GM23338 (cell line): ENCODE measurements around the gene MYO6. TPM values are rescaled to one million over a fixed set of nuclear protein-coding genes. Genes with fewer than 3 reads are reported as not detected.
A peak's percentile ranks its signal among the peaks of the same experiment; 100 is the strongest.

Source experiments
- ATAC-seq: fragments of 200-7000 bp; cut with Tn5 transposase; 3 replicates; pipeline ENCODE4 v1.9.1; 2020
- DNase-seq: peaks from one replicate; pipeline ENCODE4 v3.0.0-alpha.2; 2015; ENCODE audit warnings: low spot score
- H2AFZ ChIP-seq: fragments of 200-600 bp; sonication (generic); 2 replicates; pipeline ENCODE4 v1.8.0; 2016; ENCODE audit warnings: antibody characterized with exemption, mild to moderate bottlenecking, moderate library complexity
- H3F3A ChIP-seq: fragments of 200-600 bp; sonication (generic); replicated peaks from 2 replicates; pipeline ENCODE4 v1.8.0; 2017; ENCODE audit warnings: antibody characterized with exemption, mixed run types, low read depth
- H3K27ac ChIP-seq: fragments of 200-600 bp; sonication (generic); 2 replicates; pipeline ENCODE4 v1.6.1; 2016; ENCODE audit warnings: low read depth
- H3K27me3 ChIP-seq: fragments of 200-600 bp; sonication (generic); 2 replicates; pipeline ENCODE4 v1.8.0; 2016; ENCODE audit warnings: mild to moderate bottlenecking, mixed run types, moderate library complexity; ENCODE audit not compliant: insufficient read depth
- H3K36me3 ChIP-seq: fragments of 200-600 bp; sonication (generic); 2 replicates; pipeline ENCODE4 v1.8.0; 2016; ENCODE audit warnings: mild to moderate bottlenecking; ENCODE audit not compliant: insufficient read depth
- H3K4me1 ChIP-seq: fragments of 200-600 bp; sonication (generic); 2 replicates; pipeline ENCODE4 v1.8.0; 2016; ENCODE audit warnings: mild to moderate bottlenecking, moderate library complexity; ENCODE audit not compliant: insufficient read depth
- H3K4me2 ChIP-seq: fragments of 200-600 bp; sonication (generic); 2 replicates; pipeline ENCODE4 v1.7.1; 2017; ENCODE audit warnings: mixed run types
- H3K4me3 ChIP-seq: fragments of 200-600 bp; sonication (generic); 2 replicates; pipeline ENCODE4 v1.6.1; 2016; ENCODE audit warnings: mixed run types
- H3K79me2 ChIP-seq: fragments of 200-600 bp; sonication (generic); replicated peaks from 2 replicates; pipeline ENCODE4 v1.8.0; 2017; ENCODE audit warnings: mild to moderate bottlenecking; ENCODE audit not compliant: insufficient read depth
- H3K9me2 ChIP-seq: fragments of 200-600 bp; sonication (generic); 2 replicates; pipeline ENCODE4 v1.8.0; 2017; ENCODE audit not compliant: insufficient read depth
- H4K20me1 ChIP-seq: fragments of 200-600 bp; sonication (generic); replicated peaks from 2 replicates; pipeline ENCODE4 v1.8.0; 2017; ENCODE audit warnings: mild to moderate bottlenecking; ENCODE audit not compliant: insufficient read depth
- H3K27ac Mint-ChIP-seq: 2 replicates; pipeline ENCODE4 v1.8.0; 2020; ENCODE audit warnings: inconsistent platforms, mild to moderate bottlenecking, moderate library complexity, mixed read lengths
- H3K27me3 Mint-ChIP-seq: 3 replicates; pipeline ENCODE4 v1.8.0; 2022; ENCODE audit warnings: low read depth, mild to moderate bottlenecking, moderate library complexity, mixed read lengths, inconsistent platforms; ENCODE audit not compliant: insufficient read depth, poor library complexity
- H3K36me3 Mint-ChIP-seq: 3 replicates; pipeline ENCODE4 v1.8.0; 2021; ENCODE audit warnings: low read depth, mild to moderate bottlenecking, inconsistent platforms, moderate library complexity, mixed read lengths
- H3K4me1 Mint-ChIP-seq: 3 replicates; pipeline ENCODE4 v1.8.0; 2020; ENCODE audit warnings: mild to moderate bottlenecking, inconsistent platforms, mixed read lengths
- H3K4me3 Mint-ChIP-seq: 3 replicates; pipeline ENCODE4 v1.8.0; 2021; ENCODE audit warnings: moderate library complexity, mild to moderate bottlenecking, inconsistent platforms, mixed read lengths
- H3K9me3 Mint-ChIP-seq: 3 replicates; pipeline ENCODE4 v1.8.0; 2020; ENCODE audit warnings: moderate library complexity, mild to moderate bottlenecking, inconsistent platforms, mixed read lengths
- CREB1 ChIP-seq: fragments of 250-450 bp; sonication (Bioruptor Pico); IDR thresholded peaks from 2 replicates; pipeline ENCODE4 v1.5.0; 2020; ENCODE audit warnings: low read depth, mild to moderate bottlenecking, moderate library complexity
- CTCF ChIP-seq, 2 experiments: fragments of 200-600 bp in 1 of 2; sonication (generic) in 1 of 2; conservative IDR thresholded peaks; 2 replicates each; pipeline versions ENCODE4 v1.5.1 to v1.6.1; 2016 to 2017; ENCODE audit warnings: antibody characterized with exemption in 2 of 2, low read depth in 2 of 2, mild to moderate bottlenecking in 2 of 2, moderate library complexity in 1 of 2
- ETS1 ChIP-seq: IDR thresholded peaks from 2 replicates; pipeline ENCODE4 v1.6.1; 2016; ENCODE audit warnings: antibody characterized with exemption
- NANOG ChIP-seq: IDR thresholded peaks from 2 replicates; pipeline ENCODE4 v1.6.1; 2016; ENCODE audit warnings: antibody characterized with exemption, borderline replicate concordance
- STAT1 ChIP-seq: IDR thresholded peaks from one replicate; pipeline ENCODE4 v1.6.1; 2016; ENCODE audit warnings: antibody characterized with exemption; ENCODE audit not compliant: unreplicated experiment
- ZNF114 ChIP-seq: fragments of 250-450 bp; sonication (Bioruptor Pico); IDR thresholded peaks from 2 replicates; pipeline ENCODE4 v1.5.0; 2020; ENCODE audit warnings: mild to moderate bottlenecking, moderate library complexity
- polyA plus RNA-seq: library from polyadenylated mRNA; unstranded; fragments of >200 nt; fragmentation: Nextera tagmentation; extraction: Ambion mirVana; gene quantifications from 2 replicates; pipeline ENCODE4 v1.2.1, GENCODE V29; 2016
- total RNA-seq: library from RNA; depleted of rRNA; stranded (reverse); fragments of >200 nt; shearing (Covaris generic); gene quantifications from 2 replicates; pipeline ENCODE4 v1.2.3, GENCODE V29; 2014

The MYO6 gene
- total and polyA plus RNA-seq, 2 experiments from 2014 or later: 21.8 to 33.0 TPM

- TF ChIP-seq STAT1: no peak
Observed at GRCh38 chr6:75933387-75933975, 184.4 kb downstream of the MYO6 start (continued).

- H3K9me2 ChIP-seq: no peaks in the 10 kb centered on the region
- H3K4me1 Mint-ChIP-seq: peaks cover 14% of the 10 kb centered on the region; the same call in 2 of the 3 replicates
- H3K4me3 Mint-ChIP-seq: peak overlapping the region; percentile 69
- TF ChIP-seq CTCF (conservative IDR thresholded peaks at IDR 0.05; ENCODE audit: low read depth in 2 of 2) (peak; percentile 79 to 85), NANOG (0 out of 2 replicates have a peak, but pooled peaks have one; percentile 8), ZNF114 (no peak)
- H3K27ac Mint-ChIP-seq: no peak overlapping the region
- H3K4me1 ChIP-seq: no peaks in the 10 kb centered on the region
- peaks cover 32% of the 10 kb centered on the region for H3K27me3 ChIP-seq
- peaks cover 10% of the 10 kb centered on the region for H3K27me3 Mint-ChIP-seq
- no peaks in the 10 kb centered on the region for H4K20me1 ChIP-seq
- peaks cover 1% of the 10 kb centered on the region; the same call in 1 of the 3 replicates for H3K36me3 Mint-ChIP-seq
- H3K27ac ChIP-seq: no peak overlapping the region
- peak overlapping the region; percentile 72; the same call in 1 of the 2 replicates for H2AFZ ChIP-seq
- H3F3A ChIP-seq: no peaks in the 10 kb centered on the region
- H3K4me3 ChIP-seq: peak overlapping the region; percentile 54
- H3K79me2 ChIP-seq: no peaks in the 10 kb centered on the region
- peak overlapping the region; percentile 80 for H3K4me2 ChIP-seq
- H3K9me3 Mint-ChIP-seq: peaks cover 3% of the 10 kb centered on the region; the same call in 1 of the 3 replicates
- DNase-seq (peak; percentile 94), ATAC-seq (peak; percentile 77)
- no peaks in the 10 kb centered on the region for H3K36me3 ChIP-seq
Observed at GRCh38 chr6:75934643-75935472, 185.8 kb downstream of the MYO6 start.

GRCh38 chr6:75935473-75935793, 186.4 kb downstream of the MYO6 start:
- DNase-seq (peak; percentile 50), ATAC-seq (peak; percentile 71)
- H3K4me3 Mint-ChIP-seq: peak overlapping the region; percentile 69
- peaks cover 3% of the 10 kb centered on the region; the same call in 1 of the 3 replicates for H3K36me3 Mint-ChIP-seq
- H3K4me2 ChIP-seq: peak overlapping the region; percentile 80
- no peaks in the 10 kb centered on the region for H3K9me2 ChIP-seq
- peak overlapping the region; percentile 54 for H3K4me3 ChIP-seq
- H3K9me3 Mint-ChIP-seq: peaks cover 3% of the 10 kb centered on the region; the same call in 1 of the 3 replicates
- no peak overlapping the region for H3K27ac Mint-ChIP-seq
- no peaks in the 10 kb centered on the region for H3K4me1 ChIP-seq
- peak overlapping the region; percentile 72; the same call in 1 of the 2 replicates for H2AFZ ChIP-seq
- H4K20me1 ChIP-seq: no peaks in the 10 kb centered on the region
- H3K27me3 ChIP-seq: peaks cover 32% of the 10 kb centered on the region
- no peaks in the 10 kb centered on the region for H3K36me3 ChIP-seq
- H3K4me1 Mint-ChIP-seq: peaks cover 14% of the 10 kb centered on the region; the same call in 2 of the 3 replicates
- no peak overlapping the region for H3K27ac ChIP-seq
- no peaks in the 10 kb centered on the region for H3K79me2 ChIP-seq
- H3F3A ChIP-seq: no peaks in the 10 kb centered on the region
- peaks cover 10% of the 10 kb centered on the region for H3K27me3 Mint-ChIP-seq
- no peak for TF ChIP-seq CREB1
- no peak for TF ChIP-seq ZNF114
- TF ChIP-seq ETS1: no peak
- no peak for TF ChIP-seq NANOG
- no peak for TF ChIP-seq CTCF (conservative IDR thresholded peaks at IDR 0.05; ENCODE audit: low read depth in 2 of 2)
- TF ChIP-seq STAT1: no peak
